BJ (cell line): Measurements from ENCODE around the gene GRK2. TPM values are rescaled to one million over a fixed set of nuclear protein-coding genes. Genes with fewer than 3 reads are reported as not detected.

Experiments
- CTCF ChIA-PET: fragments of 350-600 bp; formaldehyde crosslinking; extraction: SDS; loops from one replicate; lab custom pipeline; 2021; ENCODE audit warnings: antibody characterized with exemption, inconsistent platforms; lab: Yijun Ruan, JAX
- POLR2A ChIA-PET: fragments of 300-600 bp; sonication (Branson Sonifier 250); formaldehyde crosslinking; extraction: SDS; loops from one replicate; lab custom pipeline; 2021; ENCODE audit warnings: antibody characterized with exemption; lab: Charles Lee
- DNase-seq: peaks from one replicate; pipeline ENCODE4 v3.0.0-alpha.2; 2011; ENCODE audit warnings: low read depth
- H3K27me3 ChIP-seq: 2 replicates; pipeline ENCODE4 v1.6.0; 2011; ENCODE audit warnings: low read length; ENCODE audit not compliant: control insufficient read depth, insufficient read depth
- H3K36me3 ChIP-seq: 2 replicates; pipeline ENCODE4 v1.5.1; 2011; ENCODE audit warnings: low read length; ENCODE audit not compliant: control insufficient read depth, insufficient read depth
- H3K4me3 ChIP-seq: 2 replicates; pipeline ENCODE4 v1.5.1; 2011; ENCODE audit warnings: low read depth, mild to moderate bottlenecking, control low read depth, low read length
- polyA plus RNA-seq: library from polyadenylated mRNA; depleted of rRNA; stranded (reverse); fragments of >200 nt; gene quantifications from 2 replicates; pipeline ENCODE4 v1.2.3, GENCODE V29; 2011
- TF ChIP-seq, protein P1 (sequence below): IDR thresholded peaks from 2 replicates; pipeline ENCODE4 v1.5.1; 2011; ENCODE audit warnings: low read depth, mild to moderate bottlenecking, control low read depth, inconsistent platforms, low read length, moderate library complexity; ENCODE audit not compliant: insufficient read depth

Gene GRK2
- polyA plus RNA-seq, 1 experiment = 31.2 TPM

DNA sequence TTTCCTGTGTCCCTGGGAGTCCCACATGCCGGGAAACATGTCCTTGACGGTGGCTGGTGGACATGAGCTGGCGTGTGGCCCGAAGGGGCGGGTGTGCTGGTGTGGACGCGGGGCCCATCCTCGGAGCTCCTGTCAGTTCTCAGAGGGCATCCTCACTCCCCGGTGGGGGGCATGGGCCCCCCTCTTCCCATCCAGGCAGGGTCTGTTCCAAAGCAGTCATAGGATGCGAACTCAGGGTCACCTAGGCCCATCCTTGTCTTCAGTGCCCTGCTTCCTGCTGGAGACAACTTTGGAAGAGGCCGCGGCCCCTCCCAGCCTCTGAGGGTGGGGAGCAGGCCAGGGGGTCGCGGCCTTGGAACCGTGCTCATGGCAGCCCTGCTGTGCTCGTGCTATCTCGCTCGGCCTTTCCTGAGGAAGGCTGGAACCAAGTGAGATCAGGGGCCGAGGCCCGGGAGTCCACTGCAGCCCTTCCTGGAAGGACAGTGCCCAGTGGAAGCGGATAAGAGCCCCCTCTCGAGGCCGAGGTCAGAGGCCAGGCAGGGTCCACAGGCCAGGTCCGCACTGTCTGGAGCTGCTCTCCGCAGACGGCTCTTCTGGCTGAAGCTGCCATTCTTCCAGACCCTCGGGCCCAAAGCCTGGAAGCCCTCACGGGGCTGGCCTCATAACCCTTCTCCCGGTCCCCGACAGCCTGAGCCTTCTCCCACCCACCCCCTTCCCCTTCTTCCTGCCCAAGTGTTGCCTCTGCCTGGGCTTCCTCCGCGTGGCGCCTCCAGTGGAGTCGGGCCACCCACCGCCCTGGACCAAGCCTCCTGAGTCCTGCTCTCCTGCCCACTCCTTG lies 8.7 kb downstream of the GRK2 start:
- Histone ChIP-seq H3K27me3 (no peaks in the 10 kb centered on the region), H3K4me3 (no peak overlapping the region), H3K36me3 (peaks cover 10% of the 10 kb centered on the region)
- CTCF ChIA-PET = no interaction called here
- POLR2A ChIA-PET = no interaction called here
- TF ChIP-seq, protein P1, sequence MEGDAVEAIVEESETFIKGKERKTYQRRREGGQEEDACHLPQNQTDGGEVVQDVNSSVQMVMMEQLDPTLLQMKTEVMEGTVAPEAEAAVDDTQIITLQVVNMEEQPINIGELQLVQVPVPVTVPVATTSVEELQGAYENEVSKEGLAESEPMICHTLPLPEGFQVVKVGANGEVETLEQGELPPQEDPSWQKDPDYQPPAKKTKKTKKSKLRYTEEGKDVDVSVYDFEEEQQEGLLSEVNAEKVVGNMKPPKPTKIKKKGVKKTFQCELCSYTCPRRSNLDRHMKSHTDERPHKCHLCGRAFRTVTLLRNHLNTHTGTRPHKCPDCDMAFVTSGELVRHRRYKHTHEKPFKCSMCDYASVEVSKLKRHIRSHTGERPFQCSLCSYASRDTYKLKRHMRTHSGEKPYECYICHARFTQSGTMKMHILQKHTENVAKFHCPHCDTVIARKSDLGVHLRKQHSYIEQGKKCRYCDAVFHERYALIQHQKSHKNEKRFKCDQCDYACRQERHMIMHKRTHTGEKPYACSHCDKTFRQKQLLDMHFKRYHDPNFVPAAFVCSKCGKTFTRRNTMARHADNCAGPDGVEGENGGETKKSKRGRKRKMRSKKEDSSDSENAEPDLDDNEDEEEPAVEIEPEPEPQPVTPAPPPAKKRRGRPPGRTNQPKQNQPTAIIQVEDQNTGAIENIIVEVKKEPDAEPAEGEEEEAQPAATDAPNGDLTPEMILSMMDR = no peak
- DNase-seq = no peak

DNA sequence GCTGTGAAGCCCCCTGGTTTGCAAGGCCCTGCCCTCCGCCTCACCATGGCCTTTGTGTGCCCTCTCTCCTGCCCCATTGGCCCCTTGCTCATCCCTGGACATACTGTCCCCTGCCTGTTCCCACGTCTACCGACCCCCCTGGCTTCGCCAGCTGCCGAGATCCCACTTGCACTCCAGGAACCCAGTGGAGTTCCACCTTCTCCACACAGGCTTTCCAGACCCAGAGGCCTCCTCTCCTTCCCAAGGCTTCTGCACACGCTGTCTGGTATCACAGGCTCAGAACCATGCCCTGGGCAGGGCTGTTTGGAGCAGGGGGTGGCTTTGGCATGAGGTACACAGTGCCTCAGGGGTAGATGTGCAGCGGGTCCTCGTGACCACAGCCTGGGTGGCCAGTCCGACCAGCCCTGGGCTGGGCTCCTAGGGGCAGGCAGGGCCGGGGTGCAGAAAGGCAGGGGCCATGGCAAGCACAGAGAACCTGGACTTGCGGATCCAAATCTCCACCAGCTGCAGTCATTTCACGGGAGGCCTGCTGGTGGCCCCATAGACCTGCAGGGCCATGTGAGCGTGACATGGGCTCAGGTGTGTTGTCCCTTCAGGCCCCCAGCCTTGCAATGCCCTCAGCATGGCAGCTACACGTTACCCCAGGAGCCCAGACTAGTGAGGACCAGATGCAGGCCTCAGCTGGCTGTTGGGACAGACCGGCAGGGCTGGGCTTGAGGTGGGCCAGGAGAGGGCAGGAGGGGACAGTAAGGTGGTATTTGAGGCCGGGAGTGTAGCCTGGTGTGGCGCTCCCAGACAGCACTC lies 9.5 kb downstream of the GRK2 start:
- TF ChIP-seq, protein P1 = no peak
- ChIA-PET POLR2A (no interaction called here), CTCF (no interaction called here)
- H3K4me3 ChIP-seq = no peak overlapping the region
- no peaks in the 10 kb centered on the region for H3K27me3 ChIP-seq
- no peak for DNase-seq
- peaks cover 17% of the 10 kb centered on the region for H3K36me3 ChIP-seq

DNA sequence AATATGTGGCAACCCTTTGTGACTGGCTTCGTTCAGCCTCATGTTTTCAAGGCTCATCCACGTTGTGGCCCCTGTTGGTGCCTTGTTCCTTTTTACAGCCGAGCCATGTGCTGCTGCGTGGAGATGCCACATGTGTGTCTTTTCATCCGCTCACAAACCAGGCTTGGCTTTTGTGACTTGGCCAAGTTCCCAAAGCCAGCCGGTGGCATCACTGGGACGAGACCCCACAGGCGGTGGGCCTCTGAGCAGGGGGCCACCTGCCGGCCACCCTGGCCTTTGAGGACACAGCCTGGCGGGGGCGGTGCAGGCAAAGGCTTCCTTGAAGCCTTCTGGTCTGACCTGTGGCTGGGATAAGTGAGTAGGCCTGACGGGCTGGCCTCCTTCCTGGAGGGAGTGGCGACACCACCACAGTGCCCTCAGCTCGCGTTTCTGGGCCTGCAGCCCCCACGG lies 10.5 kb downstream of the GRK2 start:
- no peak for DNase-seq
- ChIA-PET POLR2A (no interaction called here), CTCF (interaction anchor here (0.8 to 2.0 kb wide), 7 partner anchors 9 to 196 kb away, joined by 3 to 13 read pairs (median 5); no protein-coding TSS in a partner anchor)
- TF ChIP-seq, protein P1 = peak; percentile 44
- no peaks in the 10 kb centered on the region for H3K27me3 ChIP-seq
- peaks cover 27% of the 10 kb centered on the region for H3K36me3 ChIP-seq
- no peak overlapping the region; the same call in 1 of the 2 replicates for H3K4me3 ChIP-seq

DNA sequence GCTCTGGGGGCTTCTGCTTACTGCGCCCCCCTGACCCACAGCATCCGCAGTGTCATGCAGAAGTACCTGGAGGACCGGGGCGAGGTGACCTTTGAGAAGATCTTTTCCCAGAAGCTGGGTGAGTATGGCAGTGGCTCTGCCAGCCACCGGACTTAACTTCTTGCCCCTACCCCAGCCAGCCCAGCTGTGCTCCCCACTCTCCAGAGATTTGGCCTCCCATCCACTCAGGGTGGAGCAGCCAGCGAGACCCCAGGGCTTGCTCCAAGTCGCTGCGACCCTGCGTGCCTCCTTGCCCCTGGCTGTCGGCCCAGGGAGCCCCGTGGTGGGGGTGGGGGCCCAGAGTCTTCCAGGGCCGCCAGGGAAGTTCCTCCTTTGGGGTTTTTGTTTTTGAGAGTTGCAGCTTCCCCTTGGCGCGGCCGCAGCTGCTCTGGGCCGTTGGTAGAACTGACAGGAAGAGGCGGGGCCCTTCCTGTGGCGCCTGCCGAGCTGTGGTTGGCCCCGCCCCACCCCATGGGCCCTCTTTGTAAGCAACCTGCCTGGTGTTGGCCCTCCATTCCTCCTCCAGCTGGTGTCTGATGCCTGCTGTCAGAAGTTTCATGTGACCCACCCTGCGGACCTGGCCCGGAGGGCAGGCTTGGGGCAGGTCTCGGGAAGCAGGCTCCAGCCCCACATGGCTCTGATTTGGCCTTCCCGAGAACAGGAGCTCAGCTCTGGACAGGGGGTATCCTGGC lies 11.1 kb downstream of the GRK2 start:
- ChIA-PET CTCF (interaction anchor here (0.8 to 2.0 kb wide), 9 partner anchors 9 to 196 kb away, joined by 3 to 13 read pairs (median 5); partner anchors contain the start of gene ANKRD13D), POLR2A (no interaction called here)
- TF ChIP-seq, protein P1 = no peak
- peaks cover 32% of the 10 kb centered on the region for H3K36me3 ChIP-seq
- H3K27me3 ChIP-seq = no peaks in the 10 kb centered on the region
- peak overlapping the region; percentile 34 for H3K4me3 ChIP-seq
- DNase-seq = no peak
